ENCODE data around the gene MAPKAP1.

GRCh38 chr9:125405938-125406809, 300.8 kb downstream of the MAPKAP1 start:
- TF ChIP-seq TCF4 (CRISPR knock-in tag; IDR thresholded peaks at IDR 0.05; ENCODE audit: borderline replicate concordance) (no peak), CSDC2 (CRISPR knock-in tag; IDR thresholded peaks at IDR 0.05) (no peak), TOX (CRISPR knock-in tag; IDR thresholded peaks at IDR 0.05; ENCODE audit: borderline replicate concordance) (no peak), ZFP30 (CRISPR knock-in tag; IDR thresholded peaks at IDR 0.05) (no peak)
